Suprapubic skin (tissue), 4 donors: ENCODE results near the gene LITAFD. TPM values are rescaled to one million over a fixed set of nuclear protein-coding genes. Genes with fewer than 3 reads are reported as not detected.

Experiments
- DNase-seq, 2 donors: peaks; one replicate each; pipeline ENCODE4 v3.0.0-alpha.2; 2019; ENCODE audit warnings: low spot score in 2 of 2
- H3K27ac ChIP-seq: fragments of 200-600 bp; sonication (generic); one replicate; pipeline ENCODE4 v1.5.1; 2019
- H3K27me3 ChIP-seq: fragments of 200-600 bp; sonication (generic); one replicate; pipeline ENCODE4 v1.5.1; 2019
- H3K36me3 ChIP-seq: fragments of 200-600 bp; sonication (generic); one replicate; pipeline ENCODE4 v1.5.1; 2019
- H3K4me1 ChIP-seq: fragments of 200-600 bp; sonication (generic); one replicate; pipeline ENCODE4 v1.5.1; 2019
- H3K4me3 ChIP-seq: fragments of 200-600 bp; sonication (generic); one replicate; pipeline ENCODE4 v1.5.1; 2019; ENCODE audit warnings: mild to moderate bottlenecking
- H3K9me3 ChIP-seq: fragments of 200-600 bp; sonication (generic); one replicate; pipeline ENCODE4 v1.5.1; 2019
- CTCF ChIP-seq, 2 donors: fragments of 200-600 bp in 1 of 2; fragments of 450-650 bp in 1 of 2; sonication (generic) in 1 of 2; IDR thresholded peaks; one replicate each; pipeline ENCODE4 v1.5.1; 2016 to 2019; ENCODE audit warnings: antibody characterized with exemption in 2 of 2, mild to moderate bottlenecking in 1 of 2, moderate library complexity in 1 of 2
- EP300 ChIP-seq: sonication (generic); formaldehyde crosslinking; IDR thresholded peaks from one replicate; pipeline ENCODE4 v1.6.1; 2017; ENCODE audit warnings: antibody characterized with exemption
- POLR2A ChIP-seq, 2 donors: fragments of 450-650 bp; IDR thresholded peaks; one replicate each; pipeline ENCODE4 v1.6.1; 2017; ENCODE audit warnings: antibody characterized with exemption in 2 of 2, mild to moderate bottlenecking in 2 of 2, moderate library complexity in 2 of 2
- POLR2AphosphoS5 ChIP-seq, 3 donors: sonication (generic); formaldehyde crosslinking; IDR thresholded peaks; one replicate each; pipeline ENCODE4 v1.6.1; 2017; ENCODE audit warnings: antibody characterized with exemption in 3 of 3
- WGBS: methylation state at CpG from one replicate; pipeline ENCODE4 v1.1.5; 2018; 5-methylcytosine and 5-hydroxymethylcytosine counted together
- total RNA-seq, 4 donors: library from RNA; depleted of rRNA; stranded (reverse); fragments of >200 nt; gene quantifications; one replicate each; pipeline ENCODE4 v1.1.0, GENCODE V29; 2016

LITAFD gene
- total RNA-seq, 4 donors from 2014 or later = not detected

GRCh38 chr16:8863594-8864424 is 18.3 kb upstream of the LITAFD start:
- peaks cover 4% of the 10 kb centered on the region for H3K36me3 ChIP-seq
- no peaks in the 10 kb centered on the region for H3K9me3 ChIP-seq
- H3K4me1 ChIP-seq = peaks cover 54% of the 10 kb centered on the region
- H3K4me3 ChIP-seq = no peak overlapping the region
- peak in 1 of 3 donors; percentile 28 for TF ChIP-seq POLR2AphosphoS5 (IDR thresholded peaks at IDR 0.05)
- TF ChIP-seq EP300 = no peak
- no peaks in the 10 kb centered on the region for H3K27me3 ChIP-seq
- 83% methylated on average over 2 of the region's 17 CpGs for WGBS
- H3K27ac ChIP-seq = no peak overlapping the region
- no peak for DNase-seq

DNA sequence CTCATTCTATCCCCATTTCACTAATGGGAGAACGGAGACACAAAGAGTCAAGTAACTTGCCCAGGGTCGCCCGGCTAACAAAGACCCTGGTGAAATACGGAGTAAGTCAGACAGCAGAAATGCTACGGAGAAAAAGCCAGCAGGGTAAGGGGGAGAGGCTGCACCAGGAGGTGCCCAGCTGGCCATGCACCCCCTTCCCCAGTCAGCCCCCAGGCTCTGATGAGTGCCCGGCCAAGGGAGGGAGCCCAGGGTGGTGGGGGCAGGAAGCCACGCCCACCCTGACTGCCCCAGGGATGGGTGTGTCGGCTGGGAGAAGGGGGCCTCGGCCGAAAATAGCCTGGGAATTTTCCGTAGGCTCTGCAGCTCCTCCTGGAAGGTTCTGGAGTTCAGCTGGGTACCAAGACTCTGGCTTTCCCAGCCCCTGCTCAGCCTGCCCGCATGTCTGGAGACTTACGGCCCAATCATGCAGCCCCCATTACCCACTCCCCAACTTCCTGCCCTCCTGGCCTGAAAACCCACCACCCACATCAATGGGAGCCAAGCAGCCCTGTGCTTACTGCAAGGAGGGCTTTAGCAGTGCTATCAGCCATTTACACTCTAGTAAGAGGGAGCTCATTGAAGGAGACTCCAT is 17.6 kb upstream of the LITAFD start:
- WGBS = 28% methylated on average over 13 of the region's 13 CpGs
- no peaks in the 10 kb centered on the region for H3K9me3 ChIP-seq
- H3K4me3 ChIP-seq = no peak overlapping the region
- no peak overlapping the region for H3K27ac ChIP-seq
- no peaks in the 10 kb centered on the region for H3K27me3 ChIP-seq
- no peak for DNase-seq
- peaks cover 60% of the 10 kb centered on the region for H3K4me1 ChIP-seq
- no peaks in the 10 kb centered on the region for H3K36me3 ChIP-seq
- TF ChIP-seq CTCF (IDR thresholded peaks at IDR 0.05) (no peak), POLR2AphosphoS5 (IDR thresholded peaks at IDR 0.05) (no peak), POLR2A (IDR thresholded peaks at IDR 0.05) (no peak), EP300 (no peak)

DNA sequence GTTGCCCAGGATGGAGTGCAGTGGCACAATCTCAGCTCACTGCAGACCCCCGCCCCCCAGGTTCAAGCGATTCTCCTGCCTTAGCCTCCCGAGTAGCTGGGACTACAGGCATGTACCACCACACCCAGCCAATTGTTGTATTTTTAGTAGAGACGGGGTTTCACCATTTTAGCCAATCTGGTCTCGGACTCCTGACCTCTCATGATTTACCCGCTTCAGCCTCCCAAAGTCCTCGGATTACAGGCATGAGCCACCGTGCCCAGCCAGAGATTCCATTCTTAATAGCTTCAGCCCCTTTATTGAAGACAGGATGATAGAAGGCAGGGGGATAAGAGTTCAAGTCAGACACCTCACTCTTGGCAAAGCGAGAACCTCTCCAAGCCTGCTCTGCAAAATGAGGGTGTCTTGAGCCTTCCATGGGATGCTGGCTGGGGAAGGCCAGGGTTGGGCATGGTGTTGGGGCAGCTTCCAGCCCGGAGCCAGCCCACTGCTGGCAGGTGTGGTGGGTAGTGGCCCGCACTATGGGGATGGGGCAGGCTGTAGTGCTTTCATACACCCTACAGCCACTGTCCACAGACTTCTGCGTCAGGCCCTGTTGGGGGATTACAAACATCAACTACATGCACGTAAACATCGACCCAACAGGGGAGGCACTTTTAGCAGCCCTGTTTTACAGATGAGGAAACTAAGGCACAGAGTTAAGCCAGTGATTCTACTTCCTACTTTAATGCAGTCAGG is 16.8 kb upstream of the LITAFD start:
- WGBS = 90% methylated on average over 14 of the region's 14 CpGs
- no peak overlapping the region for H3K27ac ChIP-seq
- peaks cover 63% of the 10 kb centered on the region for H3K4me1 ChIP-seq
- TF ChIP-seq EP300 (no peak), POLR2A (IDR thresholded peaks at IDR 0.05) (no peak), CTCF (IDR thresholded peaks at IDR 0.05) (no peak), POLR2AphosphoS5 (IDR thresholded peaks at IDR 0.05) (no peak)
- H3K4me3 ChIP-seq = no peak overlapping the region
- no peaks in the 10 kb centered on the region for H3K36me3 ChIP-seq
- no peaks in the 10 kb centered on the region for H3K9me3 ChIP-seq
- H3K27me3 ChIP-seq = no peaks in the 10 kb centered on the region
- DNase-seq = no peak

DNA sequence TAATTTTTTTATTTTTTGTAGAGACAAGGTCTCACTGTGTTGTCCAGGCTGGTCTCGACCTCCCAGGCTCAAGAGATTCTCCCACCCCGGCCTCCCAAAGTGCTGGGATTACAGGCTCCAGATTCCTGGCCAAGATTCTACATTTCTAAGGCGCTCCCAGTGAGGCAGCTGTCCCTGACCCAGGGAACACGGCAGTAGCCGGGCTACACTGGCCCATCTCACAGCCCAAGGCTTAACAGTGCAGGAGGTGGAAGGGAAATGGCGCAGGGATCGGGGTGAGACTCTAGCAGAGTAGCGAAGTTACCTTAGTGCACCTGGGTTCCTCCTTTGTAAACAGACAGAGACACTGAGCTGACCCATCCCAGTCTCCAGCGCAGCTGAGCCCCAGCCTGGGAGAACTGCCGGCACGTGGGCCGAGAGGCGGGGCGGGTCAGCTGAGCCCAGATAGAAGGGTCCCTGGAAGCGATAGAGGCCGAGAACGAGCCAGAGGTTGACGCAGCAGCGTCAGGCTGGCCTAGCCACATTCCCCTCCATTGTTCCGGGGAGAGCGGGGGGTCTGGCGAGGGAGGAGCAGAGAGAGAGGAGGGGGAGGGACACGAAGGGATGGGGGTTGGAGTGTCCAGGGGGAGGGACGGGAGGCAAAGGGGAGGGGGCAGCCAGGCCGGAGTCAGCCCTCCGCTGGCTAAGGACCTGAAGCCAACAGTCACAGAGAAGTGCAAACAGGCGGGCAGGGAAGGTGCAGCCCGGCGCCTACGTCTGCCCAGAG is 15.8 kb upstream of the LITAFD start:
- H3K27me3 ChIP-seq = no peaks in the 10 kb centered on the region
- 23% methylated on average over 25 of the region's 30 CpGs for WGBS
- no peaks in the 10 kb centered on the region for H3K9me3 ChIP-seq
- peaks cover 69% of the 10 kb centered on the region for H3K4me1 ChIP-seq
- H3K4me3 ChIP-seq = peak overlapping the region; percentile 74
- H3K36me3 ChIP-seq = no peaks in the 10 kb centered on the region
- TF ChIP-seq EP300 = no peak
- no peak for TF ChIP-seq POLR2A (IDR thresholded peaks at IDR 0.05)
- TF ChIP-seq POLR2AphosphoS5 (IDR thresholded peaks at IDR 0.05) = no peak
- no peak for TF ChIP-seq CTCF (IDR thresholded peaks at IDR 0.05)
- DNase-seq = peak in 1 of 2 donors; percentile 80
- peak overlapping the region; percentile 18 for H3K27ac ChIP-seq

DNA sequence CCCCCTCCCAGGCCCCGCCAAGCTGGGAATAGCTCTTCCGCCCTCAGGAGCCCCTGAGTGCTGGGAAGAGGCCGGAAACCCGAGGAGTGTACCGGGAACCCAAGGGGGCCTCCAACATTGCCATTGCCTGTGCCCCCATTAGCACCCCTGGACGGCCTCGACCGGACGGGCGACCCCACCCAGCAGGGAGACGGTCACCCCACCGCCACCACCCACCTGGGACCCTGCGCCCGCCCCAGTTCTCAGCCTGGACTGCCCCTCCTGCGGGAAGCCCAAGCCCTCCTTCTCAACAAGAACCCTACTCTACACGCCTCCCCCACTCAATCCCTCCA is 15.3 kb upstream of the LITAFD start:
- H3K27ac ChIP-seq = peak overlapping the region; percentile 18
- peaks cover 66% of the 10 kb centered on the region for H3K4me1 ChIP-seq
- H3K9me3 ChIP-seq = no peaks in the 10 kb centered on the region
- no peaks in the 10 kb centered on the region for H3K36me3 ChIP-seq
- H3K4me3 ChIP-seq = peak overlapping the region; percentile 74
- TF ChIP-seq POLR2A (IDR thresholded peaks at IDR 0.05) = no peak
- TF ChIP-seq CTCF (IDR thresholded peaks at IDR 0.05) = no peak
- TF ChIP-seq EP300 = no peak
- no peak for TF ChIP-seq POLR2AphosphoS5 (IDR thresholded peaks at IDR 0.05)
- H3K27me3 ChIP-seq = no peaks in the 10 kb centered on the region
- DNase-seq = no peak
- WGBS = 48% methylated on average over 4 of the region's 16 CpGs
